Colonic mucosa (tissue), 4 donors: ENCODE results near the gene M6PR. TPM values are rescaled to one million over a fixed set of nuclear protein-coding genes. Genes with fewer than 3 reads are reported as not detected.

Experiments
- DNase-seq: peaks from one replicate; pipeline ENCODE4 v3.0.0-alpha.2; 2020
- H3K27ac ChIP-seq: fragments of 200-600 bp; one replicate; pipeline ENCODE4 v1.8.0; 2021
- H3K27me3 ChIP-seq: fragments of 200-600 bp; one replicate; pipeline ENCODE4 v1.8.0; 2021
- H3K36me3 ChIP-seq: fragments of 200-600 bp; one replicate; pipeline ENCODE4 v1.8.0; 2021
- H3K4me1 ChIP-seq: fragments of 200-600 bp; one replicate; pipeline ENCODE4 v1.8.0; 2021; ENCODE audit warnings: mild to moderate bottlenecking
- H3K4me3 ChIP-seq: fragments of 200-600 bp; one replicate; pipeline ENCODE4 v1.8.0; 2021
- H3K9ac ChIP-seq, 2 donors: one replicate each; pipeline ENCODE4 v1.7.0; 2013; ENCODE audit warnings: control low read depth in 2 of 2, low read depth in 2 of 2, low read length in 2 of 2
- H3K9me3 ChIP-seq: fragments of 200-600 bp; one replicate; pipeline ENCODE4 v1.8.0; 2021
- intact Hi-C: fragments of 100-400 bp; cut with DNase I; formaldehyde crosslinking; loops from one replicate; pipeline ENCODE4 v1.14.1; 2022
- total RNA-seq, 2 donors: library from RNA; stranded (reverse); fragmentation: NEBNext Ultra II Directional in 1 of 2; extraction: Animal tissue kit (Norgen Biotek cat#: 25700) in 1 of 2; gene quantifications; one replicate each; pipeline ENCODE4 v1.2.1, GENCODE V29; 2021
- TF ChIP-seq, protein P1 (sequence below): fragments of 200-600 bp; IDR thresholded peaks from one replicate; pipeline ENCODE4 v1.8.0; 2022; ENCODE audit warnings: antibody characterized with exemption, mild to moderate bottlenecking
- donor health status: healthy.
- donor health status: DM: no; HTN: no; CAD: no.
- donor health status: DM: no; HTN: no; CAD: no.

The M6PR gene
- total RNA-seq, 2 donors from 2014 or later = 84.3 to 122 TPM

DNA sequence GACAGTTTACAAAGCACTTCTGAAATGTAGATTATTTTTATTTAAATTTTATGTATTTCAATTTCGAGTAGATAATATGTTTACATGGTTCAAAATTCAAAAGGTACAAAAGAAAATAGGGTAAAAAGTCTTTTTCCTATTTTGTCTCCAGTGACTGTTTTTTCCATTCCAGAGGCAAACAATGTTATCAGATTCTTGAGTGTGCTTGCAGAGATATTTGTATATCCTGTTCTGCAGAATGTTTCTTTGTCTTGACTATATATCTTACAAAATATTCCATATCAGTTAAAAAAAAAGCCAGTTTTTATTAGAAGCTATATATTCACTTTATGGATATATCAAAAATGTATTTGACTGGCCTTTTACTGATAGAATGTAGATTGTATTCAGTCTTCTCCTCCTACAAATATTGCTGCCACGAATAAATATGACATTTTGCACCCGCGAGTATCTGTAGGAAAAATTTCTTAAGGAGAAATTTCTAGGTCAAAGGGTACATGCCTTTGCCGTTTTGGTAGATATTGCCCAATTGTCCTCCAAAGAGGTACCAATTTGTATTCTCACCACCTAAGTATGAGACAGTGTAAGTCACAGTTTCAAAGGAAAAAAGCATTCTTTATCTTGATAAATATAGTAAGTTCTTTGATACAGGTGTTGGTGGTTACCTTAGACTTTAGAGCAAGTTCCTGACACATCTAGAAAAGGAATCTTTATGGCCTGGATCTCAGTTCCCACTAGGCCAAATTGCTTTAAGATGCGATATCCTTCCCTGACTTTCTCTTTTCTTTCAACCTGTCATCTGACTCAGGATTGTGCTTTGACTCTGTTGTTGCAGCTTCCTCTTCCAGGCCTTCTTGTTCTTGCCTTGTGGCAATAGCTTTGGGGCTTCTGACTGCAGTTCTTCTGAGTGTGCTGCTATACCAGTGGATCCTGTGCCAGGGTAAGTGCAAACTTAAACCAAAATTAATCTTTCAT, 42.2 kb upstream of the M6PR start:
- no peaks in the 10 kb centered on the region for H3K4me1 ChIP-seq
- TF ChIP-seq, protein P1, sequence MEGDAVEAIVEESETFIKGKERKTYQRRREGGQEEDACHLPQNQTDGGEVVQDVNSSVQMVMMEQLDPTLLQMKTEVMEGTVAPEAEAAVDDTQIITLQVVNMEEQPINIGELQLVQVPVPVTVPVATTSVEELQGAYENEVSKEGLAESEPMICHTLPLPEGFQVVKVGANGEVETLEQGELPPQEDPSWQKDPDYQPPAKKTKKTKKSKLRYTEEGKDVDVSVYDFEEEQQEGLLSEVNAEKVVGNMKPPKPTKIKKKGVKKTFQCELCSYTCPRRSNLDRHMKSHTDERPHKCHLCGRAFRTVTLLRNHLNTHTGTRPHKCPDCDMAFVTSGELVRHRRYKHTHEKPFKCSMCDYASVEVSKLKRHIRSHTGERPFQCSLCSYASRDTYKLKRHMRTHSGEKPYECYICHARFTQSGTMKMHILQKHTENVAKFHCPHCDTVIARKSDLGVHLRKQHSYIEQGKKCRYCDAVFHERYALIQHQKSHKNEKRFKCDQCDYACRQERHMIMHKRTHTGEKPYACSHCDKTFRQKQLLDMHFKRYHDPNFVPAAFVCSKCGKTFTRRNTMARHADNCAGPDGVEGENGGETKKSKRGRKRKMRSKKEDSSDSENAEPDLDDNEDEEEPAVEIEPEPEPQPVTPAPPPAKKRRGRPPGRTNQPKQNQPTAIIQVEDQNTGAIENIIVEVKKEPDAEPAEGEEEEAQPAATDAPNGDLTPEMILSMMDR = no peak
- no peak overlapping the region for H3K9ac ChIP-seq
- H3K4me3 ChIP-seq = no peak overlapping the region
- intact Hi-C loops = no loop called here
- H3K27me3 ChIP-seq = no peaks in the 10 kb centered on the region
- no peaks in the 10 kb centered on the region for H3K9me3 ChIP-seq
- no peaks in the 10 kb centered on the region for H3K36me3 ChIP-seq
- no peak for DNase-seq
- no peak overlapping the region for H3K27ac ChIP-seq

DNA sequence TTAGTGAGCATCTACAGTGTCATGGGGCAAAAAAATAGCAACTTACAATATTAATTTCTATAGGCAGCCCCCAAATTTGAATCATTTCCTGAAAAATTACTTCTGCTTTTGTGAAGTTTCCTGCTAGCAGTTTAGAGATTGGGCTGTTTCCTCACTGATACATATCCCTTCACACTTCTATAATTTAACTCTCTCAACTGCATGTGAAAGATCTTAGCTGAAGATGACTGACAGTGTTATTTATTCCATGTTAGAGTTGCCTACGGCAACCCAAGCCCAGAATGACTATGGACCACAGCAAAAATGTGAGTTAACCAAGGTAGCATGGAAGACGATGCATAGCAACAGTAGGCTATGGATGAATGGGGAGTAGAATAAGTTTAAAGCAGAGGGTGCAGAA, 40.0 kb upstream of the M6PR start, which contains the start of gene KLRG1:
KLRG1 (plus strand) TSS at position 134 of the 400 bp plus-strand sequence; CDS start at position 224, 90 bp downstream.
- intact Hi-C loops = no loop called here

DNA sequence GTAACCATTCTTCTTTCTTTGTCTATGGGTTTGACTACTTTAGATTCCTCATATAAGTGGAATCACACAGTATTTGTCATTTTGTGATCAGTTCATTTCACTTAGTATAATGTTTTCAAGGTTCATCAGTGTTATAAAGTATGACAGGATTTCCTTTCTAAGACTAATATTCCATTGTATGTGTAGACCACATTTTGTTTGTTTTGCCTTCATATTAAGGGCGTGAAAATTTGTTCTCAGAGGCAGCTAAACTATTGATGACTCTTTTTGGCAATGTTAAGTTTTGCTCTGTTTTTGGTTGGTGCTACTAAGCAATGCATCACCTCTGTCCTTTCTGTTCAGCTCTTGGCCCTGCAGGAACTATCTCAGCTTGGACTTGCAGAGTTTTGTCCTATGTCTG, 38.2 kb upstream of the M6PR start:
- Histone ChIP-seq H3K27ac (no peak overlapping the region), H3K9me3 (no peaks in the 10 kb centered on the region), H3K4me3 (no peak overlapping the region), H3K4me1 (no peaks in the 10 kb centered on the region), H3K36me3 (no peaks in the 10 kb centered on the region), H3K27me3 (no peaks in the 10 kb centered on the region), H3K9ac (no peak overlapping the region)
- intact Hi-C loops = no loop called here
- TF ChIP-seq, protein P1 = no peak
- DNase-seq = no peak

More for the DNA sequence above, 40.0 kb upstream of the M6PR start, which contains the start of gene KLRG1:
- Histone ChIP-seq H3K4me1 (no peaks in the 10 kb centered on the region), H3K36me3 (no peaks in the 10 kb centered on the region), H3K9me3 (no peaks in the 10 kb centered on the region), H3K27ac (no peak within 1 kb of the TSS), H3K27me3 (no peaks in the 10 kb centered on the region), H3K9ac (no peak within 1 kb of the TSS), H3K4me3 (no peak within 1 kb of the TSS)
- DNase-seq = no peak
- TF ChIP-seq, protein P1 = no peak

DNA sequence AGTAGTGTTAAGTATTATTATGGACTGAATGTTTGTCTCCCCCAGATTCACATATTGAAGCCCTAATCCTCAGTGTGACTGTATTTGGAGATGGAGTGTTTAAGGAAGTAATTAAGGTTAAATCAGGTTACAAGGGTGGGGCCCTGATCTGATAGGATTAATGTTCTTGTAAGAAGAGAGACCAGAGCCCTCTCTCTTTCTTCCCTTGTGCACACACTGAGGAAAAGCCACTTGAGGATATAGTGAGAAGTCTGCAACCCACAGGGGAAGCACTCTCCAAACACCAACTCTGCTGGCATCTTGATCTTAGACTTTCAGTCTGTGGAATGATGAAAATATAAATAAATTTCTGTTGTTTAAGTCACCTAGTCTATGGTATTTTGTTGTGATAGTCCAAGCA, 37.7 kb upstream of the M6PR start:
- H3K27ac ChIP-seq = no peak overlapping the region
- H3K4me1 ChIP-seq = no peaks in the 10 kb centered on the region
- no peaks in the 10 kb centered on the region for H3K36me3 ChIP-seq
- no peak overlapping the region for H3K9ac ChIP-seq
- H3K9me3 ChIP-seq = no peaks in the 10 kb centered on the region
- no peak for DNase-seq
- intact Hi-C loops = no loop called here
- H3K4me3 ChIP-seq = no peak overlapping the region
- no peaks in the 10 kb centered on the region for H3K27me3 ChIP-seq
- TF ChIP-seq, protein P1 = no peak

DNA sequence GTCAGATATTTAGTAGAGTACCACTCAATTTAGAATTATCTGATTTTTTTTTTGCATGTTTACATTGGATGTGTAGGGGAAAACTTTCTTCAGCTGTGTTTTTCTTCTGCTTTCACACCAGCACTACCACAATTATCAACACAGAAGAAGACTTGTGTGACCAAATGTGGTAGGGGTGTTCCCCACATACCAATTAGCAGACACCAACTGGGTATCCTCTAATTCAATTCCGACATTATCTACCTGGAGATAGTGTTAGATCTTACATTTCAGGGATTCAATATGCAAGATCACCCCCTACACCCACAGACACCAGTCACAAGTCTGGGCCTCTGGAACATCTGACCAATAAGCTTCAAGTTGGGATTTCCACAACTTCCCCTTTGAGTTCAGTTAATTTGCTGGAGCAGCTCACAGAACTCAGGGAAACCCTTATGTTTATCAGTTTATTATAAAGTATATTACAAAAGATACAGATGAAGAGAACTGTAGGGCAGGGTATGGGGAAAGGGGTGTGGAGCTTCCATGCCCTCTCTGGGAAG, 35.8 kb upstream of the M6PR start:
- no peaks in the 10 kb centered on the region for H3K9me3 ChIP-seq
- H3K9ac ChIP-seq = no peak overlapping the region
- intact Hi-C loops = no loop called here
- no peak overlapping the region for H3K4me3 ChIP-seq
- no peaks in the 10 kb centered on the region for H3K27me3 ChIP-seq
- H3K4me1 ChIP-seq = no peaks in the 10 kb centered on the region
- no peak for DNase-seq
- H3K27ac ChIP-seq = no peak overlapping the region
- TF ChIP-seq, protein P1 = no peak
- H3K36me3 ChIP-seq = no peaks in the 10 kb centered on the region
